CD4-positive, alpha-beta T cell (primary cell): Measurements from ENCODE around the gene HOXA13. TPM values are rescaled to one million over a fixed set of nuclear protein-coding genes. Genes with fewer than 3 reads are reported as not detected.
A peak's percentile ranks its signal among the peaks of the same experiment; 100 is the strongest.

Experiments used
- ATAC-seq: fragments of 200-7000 bp; cut with Tn5 transposase; one replicate; pipeline ENCODE4 v1.10.0; 2022; ENCODE audit warnings: mild to moderate bottlenecking; ENCODE audit not compliant: poor library complexity
- CTCF ChIA-PET: fragments of 350-600 bp; sonication (Branson Sonifier 250); formaldehyde crosslinking; loops from one replicate; lab custom pipeline; 2021; ENCODE audit warnings: antibody characterized with exemption, inconsistent platforms; lab: Charles Lee
- POLR2A ChIA-PET: fragments of 350-600 bp; sonication (Branson Sonifier 250); formaldehyde crosslinking; loops from one replicate; lab custom pipeline; 2021; ENCODE audit warnings: antibody characterized with exemption, inconsistent platforms; lab: Charles Lee
- DNase-seq, 14 experiments: peaks; one replicate each; pipeline ENCODE4 v3.0.0-alpha.2; 2013 to 2020; ENCODE audit warnings: mixed read lengths in 2 of 14
- H3K27ac ChIP-seq, 2 donors: one replicate each; pipeline versions ENCODE4 v1.5.1 to v1.7.0; 2013; ENCODE audit warnings: low read length in 2 of 2, low read depth in 1 of 2, mild to moderate bottlenecking in 1 of 2
- H3K27me3 ChIP-seq, 2 experiments: 1 replicate in 1 of 2; 2 replicates in 1 of 2; pipeline versions ENCODE4 v1.6.1 to v1.7.0; 2013; ENCODE audit warnings: low read length in 2 of 2, control low read depth in 1 of 2, mild to moderate bottlenecking in 1 of 2, moderate library complexity in 1 of 2; ENCODE audit not compliant: insufficient read depth in 2 of 2, control insufficient read depth in 1 of 2
- H3K36me3 ChIP-seq: one replicate; pipeline ENCODE4 v1.6.1; 2013; ENCODE audit warnings: low read length, control low read depth; ENCODE audit not compliant: insufficient read depth
- H3K4me1 ChIP-seq: one replicate; pipeline ENCODE4 v1.6.1; 2013; ENCODE audit warnings: low read length, control low read depth; ENCODE audit not compliant: insufficient read depth
- H3K4me3 ChIP-seq: one replicate; pipeline ENCODE4 v1.5.1; 2013; ENCODE audit warnings: mild to moderate bottlenecking, low read length, moderate library complexity
- H3K9me3 ChIP-seq, 2 experiments: 1 replicate in 1 of 2; 2 replicates in 1 of 2; pipeline versions ENCODE4 v1.6.1 to v1.7.0; 2013; ENCODE audit warnings: low read length in 2 of 2, mild to moderate bottlenecking in 2 of 2, control low read depth in 1 of 2, moderate library complexity in 1 of 2; ENCODE audit not compliant: control insufficient read depth in 1 of 2, insufficient read depth in 1 of 2
- H3K27ac Mint-ChIP-seq: one replicate; pipeline ENCODE4 v1.8.0; 2020; ENCODE audit warnings: mixed read lengths
- H3K27me3 Mint-ChIP-seq: one replicate; pipeline ENCODE4 v1.8.0; 2021; ENCODE audit warnings: mixed read lengths
- H3K36me3 Mint-ChIP-seq: one replicate; pipeline ENCODE4 v1.8.0; 2021; ENCODE audit warnings: low read depth, mixed read lengths
- H3K4me1 Mint-ChIP-seq: one replicate; pipeline ENCODE4 v1.8.0; 2021; ENCODE audit warnings: low read depth, mixed read lengths
- H3K4me3 Mint-ChIP-seq: one replicate; pipeline ENCODE4 v1.8.0; 2020; ENCODE audit warnings: mild to moderate bottlenecking, mixed read lengths
- H3K9me3 Mint-ChIP-seq: one replicate; pipeline ENCODE4 v1.8.0; 2020; ENCODE audit warnings: mixed read lengths
- CTCF ChIP-seq: fragments of 200-600 bp; IDR thresholded peaks from one replicate; pipeline ENCODE4 v1.8.0; 2022; ENCODE audit warnings: antibody characterized with exemption, mild to moderate bottlenecking
- intact Hi-C, 2 experiments: fragments of 100-400 bp; cut with DNase I in 1 of 2; cut with micrococcal nuclease in 1 of 2; formaldehyde crosslinking; loops; one replicate each; pipeline versions ENCODE4 v1.15.1 to v1.9.0; 2023 to 2025; cut with DNase I, micrococcal nuclease
- total RNA-seq, 174 experiments: library from RNA in 2 of 174; stranded (reverse) in 2 of 174; gene quantifications; one replicate each; pipeline ENCODE4 v1.2.3 and lab custom pipeline; 2021 to 2026

HOXA13 gene
- total RNA-seq, 2 experiments from 2014 or later, result not detected

GRCh38 chr7:27240015-27240731 lies 40.3 kb upstream of the HOXA13 start:
- Mint-ChIP-seq H3K36me3 (no peaks in the 10 kb centered on the region), H3K4me3 (peak overlapping the region; percentile 31), H3K27ac (no peak overlapping the region), H3K9me3 (no peaks in the 10 kb centered on the region), H3K27me3 (peaks cover 87% of the 10 kb centered on the region), H3K4me1 (peaks cover 40% of the 10 kb centered on the region)
- peaks cover 0 to 33% of the 10 kb centered on the region in 2 experiments for H3K9me3 ChIP-seq
- ATAC-seq (no peak), DNase-seq (no peak)
- H3K4me1 ChIP-seq, result peaks cover 38% of the 10 kb centered on the region
- H3K4me3 ChIP-seq, result no peak overlapping the region
- peaks cover 85 to 100% of the 10 kb centered on the region in 2 experiments for H3K27me3 ChIP-seq
- TF ChIP-seq CTCF, result no peak
- intact Hi-C loops, result no loop called here
- no peak overlapping the region for H3K27ac ChIP-seq
- ChIA-PET POLR2A (no interaction called here), CTCF (no interaction called here)
- no peaks in the 10 kb centered on the region for H3K36me3 ChIP-seq

- ATAC-seq (no peak), DNase-seq (no peak)
- peaks cover 86% of the 10 kb centered on the region for H3K27me3 Mint-ChIP-seq
- H3K9me3 Mint-ChIP-seq, result no peaks in the 10 kb centered on the region
- no peak overlapping the region for H3K27ac Mint-ChIP-seq
- TF ChIP-seq CTCF, result no peak
- H3K36me3 Mint-ChIP-seq, result no peaks in the 10 kb centered on the region
- H3K36me3 ChIP-seq, result no peaks in the 10 kb centered on the region
- H3K4me1 Mint-ChIP-seq, result peaks cover 39% of the 10 kb centered on the region
- H3K4me1 ChIP-seq, result peaks cover 38% of the 10 kb centered on the region
- H3K27me3 ChIP-seq, result peaks cover 84 to 99% of the 10 kb centered on the region in 2 experiments
- intact Hi-C loops, result no loop called here
- ChIA-PET POLR2A (no interaction called here), CTCF (no interaction called here)
- H3K4me3 Mint-ChIP-seq, result peak overlapping the region; percentile 31
- H3K27ac ChIP-seq, result no peak overlapping the region
- peaks cover 0 to 29% of the 10 kb centered on the region in 2 experiments for H3K9me3 ChIP-seq
- H3K4me3 ChIP-seq, result no peak overlapping the region
Measured at GRCh38 chr7:27239387-27240014, 39.6 kb upstream of the HOXA13 start.

GRCh38 chr7:27238979-27239386 lies 39.1 kb upstream of the HOXA13 start:
- POLR2A ChIA-PET, result no interaction called here
- TF ChIP-seq CTCF, result no peak
- Mint-ChIP-seq H3K4me1 (peaks cover 35% of the 10 kb centered on the region), H3K27ac (no peak overlapping the region), H3K9me3 (no peaks in the 10 kb centered on the region), H3K27me3 (peaks cover 87% of the 10 kb centered on the region), H3K4me3 (peak overlapping the region; percentile 26), H3K36me3 (no peaks in the 10 kb centered on the region)
- peaks cover 38% of the 10 kb centered on the region for H3K4me1 ChIP-seq
- intact Hi-C loops, result no loop called here
- peaks cover 80 to 94% of the 10 kb centered on the region in 2 experiments for H3K27me3 ChIP-seq
- no peak overlapping the region for H3K4me3 ChIP-seq
- CTCF ChIA-PET, result no interaction called here
- peaks cover 0 to 27% of the 10 kb centered on the region in 2 experiments for H3K9me3 ChIP-seq
- H3K36me3 ChIP-seq, result no peaks in the 10 kb centered on the region
- DNase-seq (no peak), ATAC-seq (no peak)
- no peak overlapping the region for H3K27ac ChIP-seq
